Stimulated activated CD8-positive, alpha-beta memory T cell treated with anti-CD3 and anti-CD28 coated beads, Interleukin-2, amount 100 ng/mL, for 48 hours (primary cell): ENCODE measurements around the gene TP73.

Experiments used
- DNase-seq, 2 donors: peaks; one replicate each; pipeline ENCODE4 v3.0.0-alpha.2; 2020; ENCODE audit warnings: low read depth in 2 of 2

TP73 gene

GRCh38 chr1:3652548-3653285, 401 bp downstream of the TP73 start:
- no peak for DNase-seq

DNA sequence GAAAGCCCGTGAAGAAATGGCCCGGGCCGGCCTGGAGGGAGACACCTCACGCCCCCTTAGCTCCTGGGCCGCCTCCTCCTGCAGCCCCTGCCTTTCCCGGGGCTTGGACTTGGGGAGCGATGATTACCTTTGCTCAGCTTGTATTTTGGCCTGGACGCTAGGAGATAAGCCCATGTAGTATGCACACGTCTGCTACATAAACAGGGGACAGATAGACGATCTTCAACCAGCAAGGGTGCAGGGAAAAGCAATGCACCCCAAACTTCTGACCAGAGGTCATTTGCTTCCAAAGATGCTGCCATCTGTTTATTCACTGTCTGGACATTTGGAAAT, 936 bp downstream of the TP73 start:
- no peak for DNase-seq

DNA sequence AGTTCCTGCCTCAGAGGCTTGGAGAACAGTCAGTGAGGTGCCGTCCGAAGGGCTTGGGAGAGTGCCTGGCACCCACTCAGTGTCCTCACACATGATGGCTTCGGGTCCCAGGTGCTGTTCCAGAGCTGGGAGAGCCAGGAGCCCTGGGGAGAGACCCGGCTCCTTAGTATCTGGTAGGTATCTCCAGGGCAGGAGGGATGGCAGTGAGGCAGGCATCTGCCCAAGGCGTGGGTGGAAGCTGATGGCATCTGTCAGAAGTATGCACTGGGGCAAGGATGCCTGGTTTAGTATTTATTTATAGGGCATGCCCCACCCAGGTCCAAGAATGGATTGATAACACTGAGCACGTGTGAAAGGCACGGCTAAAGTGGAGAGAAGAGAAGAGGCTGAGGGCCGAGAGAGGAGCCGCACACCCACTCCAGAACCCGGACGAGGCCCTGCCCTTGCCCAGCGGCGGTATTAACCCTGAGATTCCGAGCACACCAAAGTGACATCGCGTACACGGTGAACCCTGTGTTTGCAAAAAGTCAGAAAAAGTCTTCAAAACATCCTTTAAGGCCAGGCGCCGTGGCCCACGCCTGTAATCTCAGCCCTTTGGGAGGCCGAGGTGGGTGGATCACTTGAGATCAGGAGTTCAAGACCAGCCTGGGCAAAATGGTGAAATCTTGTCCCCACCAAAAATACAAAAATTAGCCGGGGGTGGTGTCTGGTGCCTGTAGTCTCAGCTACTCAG, 2.4 kb downstream of the TP73 start:
- no peak for DNase-seq

- no peak for DNase-seq
These were observed 4.3 kb downstream of the TP73 start for GRCh38 chr1:3656450-3657095.

GRCh38 chr1:3657096-3657475, 4.8 kb downstream of the TP73 start:
- DNase-seq: no peak

GRCh38 chr1:3657578-3658230, 5.4 kb downstream of the TP73 start:
- no peak for DNase-seq

GRCh38 chr1:3658231-3658615, 5.9 kb downstream of the TP73 start:
- no peak for DNase-seq

DNA sequence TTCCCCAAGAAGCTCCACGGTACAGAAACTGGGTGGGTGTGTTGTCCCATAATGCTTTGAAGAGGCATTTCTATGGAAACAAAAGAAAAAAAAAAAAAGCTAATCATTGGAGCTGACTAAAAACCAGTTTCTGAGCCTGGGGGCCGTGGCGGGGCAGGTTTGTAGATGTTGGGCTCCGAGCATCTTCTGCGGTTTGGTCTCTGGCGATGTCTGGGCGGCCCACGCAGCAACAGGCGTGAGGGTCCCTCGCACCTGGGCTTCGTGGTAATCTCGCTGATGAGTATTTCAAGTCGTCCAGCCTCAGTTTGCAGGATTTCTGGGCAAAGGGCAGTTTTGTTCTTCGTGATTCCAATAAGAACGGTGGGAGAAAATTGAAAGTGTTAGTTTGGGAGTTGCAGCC, 6.8 kb downstream of the TP73 start:
- no peak for DNase-seq

- no peak for DNase-seq
These were observed 8.4 kb downstream of the TP73 start for GRCh38 chr1:3660704-3661103.

DNA sequence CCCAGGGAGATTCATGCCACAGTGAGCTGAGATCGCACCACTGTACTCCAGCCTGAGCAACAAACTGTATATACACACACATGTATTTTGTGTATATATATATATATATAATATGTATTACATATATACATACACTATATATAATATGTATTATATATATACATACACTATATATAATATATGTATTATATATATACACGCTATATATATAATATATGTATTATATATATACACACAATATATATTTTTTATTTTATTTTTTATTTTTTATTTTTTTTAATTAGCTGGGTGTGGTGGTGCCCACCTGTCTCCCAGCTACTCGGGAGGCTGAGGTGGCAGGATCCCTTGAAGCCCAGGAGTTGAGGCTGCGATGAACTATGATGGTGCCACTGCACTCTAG, 9.3 kb downstream of the TP73 start:
- no peak for DNase-seq

- no peak for DNase-seq
These were observed 9.9 kb downstream of the TP73 start for GRCh38 chr1:3662080-3662671.

DNA sequence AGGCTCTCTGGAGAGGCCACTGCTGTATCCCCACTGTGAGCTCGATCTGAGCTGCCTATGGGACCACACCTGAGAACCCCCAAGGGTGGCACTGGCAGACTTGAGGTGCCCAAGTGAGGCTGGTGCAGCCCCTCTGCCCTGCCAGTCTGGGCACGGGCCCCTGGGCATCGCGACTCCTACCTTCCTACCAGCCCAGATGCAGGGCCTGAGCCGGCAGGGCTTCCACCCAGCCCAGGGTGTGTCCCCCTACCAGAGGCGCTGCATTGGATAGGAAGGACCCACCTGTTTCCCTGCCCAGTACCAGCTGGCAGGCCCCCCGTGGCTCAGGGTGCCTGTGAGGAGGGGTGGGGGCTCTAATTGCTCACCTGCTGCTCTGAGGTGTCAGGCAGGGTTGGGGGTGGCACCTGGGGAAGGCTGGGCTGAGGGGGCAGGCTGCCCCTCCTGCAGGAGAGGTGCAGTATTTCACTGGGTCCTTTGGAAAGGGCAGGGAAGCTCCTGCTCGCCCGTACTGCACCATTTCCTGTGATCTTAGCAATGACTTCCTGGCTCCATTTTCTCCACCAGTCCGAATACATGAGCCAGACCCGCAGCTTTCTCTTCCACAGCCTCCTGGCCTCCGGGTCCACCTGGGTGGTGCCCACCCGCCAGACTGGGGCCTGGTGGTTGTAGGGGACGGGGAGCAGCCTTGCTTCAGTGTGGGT, 11.8 kb downstream of the TP73 start:
- no peak for DNase-seq

DNA sequence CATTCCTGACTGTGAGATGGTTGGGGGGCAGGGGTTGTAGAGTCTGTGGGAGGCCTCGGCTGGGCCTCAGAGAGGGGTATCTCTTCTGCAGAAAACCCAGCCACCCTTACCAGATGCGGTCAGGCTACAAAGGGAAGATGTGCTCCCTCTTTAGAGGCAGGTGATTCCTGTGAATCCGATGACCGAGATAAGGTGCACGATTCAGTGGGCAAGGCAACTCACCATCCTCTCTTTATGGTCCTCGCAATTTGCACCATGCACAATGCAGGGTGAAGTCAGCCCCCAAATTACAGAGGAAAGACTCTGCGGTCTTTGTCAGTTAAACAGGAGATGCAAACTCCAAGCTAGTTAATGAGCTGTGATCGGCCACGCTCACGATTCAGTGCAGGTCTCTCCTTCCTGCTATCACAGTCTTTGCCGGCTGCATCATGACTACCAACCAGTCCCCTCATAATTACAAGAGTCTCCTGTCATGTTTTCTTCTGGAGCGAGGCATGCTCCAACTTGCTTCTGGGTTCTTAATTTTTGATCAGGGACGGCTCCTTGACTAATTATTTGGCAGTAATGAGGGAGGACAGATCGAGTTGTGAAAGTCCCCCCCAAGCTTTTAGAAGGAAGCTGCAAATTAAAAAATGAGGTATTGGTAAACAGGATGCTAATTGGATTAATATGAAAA, 12.5 kb downstream of the TP73 start:
- DNase-seq: no peak

DNA sequence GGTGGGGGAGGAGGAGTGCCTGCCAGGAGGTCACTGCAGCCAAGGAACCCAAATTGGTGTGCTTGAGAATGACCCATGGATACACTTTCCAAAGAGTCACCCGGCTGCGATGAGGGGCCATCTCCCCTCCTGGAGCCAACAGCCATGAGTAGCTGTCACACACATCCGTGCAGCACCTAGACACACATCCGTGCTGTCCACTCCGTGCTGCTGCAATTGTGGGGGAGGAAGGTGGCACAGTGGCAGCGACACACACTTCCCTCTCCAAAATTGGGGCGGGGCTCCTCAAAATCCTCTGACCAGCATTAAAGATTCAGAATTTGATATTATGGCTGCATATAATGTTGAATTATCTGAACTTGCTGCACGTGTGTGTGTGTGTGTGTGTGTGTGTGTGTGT, 15.8 kb downstream of the TP73 start:
- no peak for DNase-seq

GRCh38 chr1:3668585-3669300, 16.4 kb downstream of the TP73 start:
- no peak for DNase-seq

DNA sequence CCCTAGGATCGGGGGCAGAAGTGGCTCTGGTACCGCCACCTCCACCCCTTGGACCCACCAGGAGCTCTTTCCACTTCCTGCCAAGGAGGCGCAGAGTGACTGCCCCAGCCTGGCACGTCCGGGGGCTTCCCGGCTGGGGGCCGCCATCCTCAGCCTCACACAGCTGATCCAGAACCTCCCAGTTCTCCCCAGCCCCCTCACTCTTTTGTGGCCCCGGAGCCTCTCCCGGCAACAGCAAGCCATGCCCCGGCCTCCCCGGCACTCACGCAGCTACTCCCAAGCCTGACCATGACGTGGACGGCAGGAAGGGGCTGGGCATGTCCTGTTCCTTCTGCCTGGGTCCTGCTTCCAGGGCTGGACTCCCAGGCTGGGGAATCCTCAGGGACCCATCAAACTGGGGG, 17.1 kb downstream of the TP73 start:
- DNase-seq: no peak

DNA sequence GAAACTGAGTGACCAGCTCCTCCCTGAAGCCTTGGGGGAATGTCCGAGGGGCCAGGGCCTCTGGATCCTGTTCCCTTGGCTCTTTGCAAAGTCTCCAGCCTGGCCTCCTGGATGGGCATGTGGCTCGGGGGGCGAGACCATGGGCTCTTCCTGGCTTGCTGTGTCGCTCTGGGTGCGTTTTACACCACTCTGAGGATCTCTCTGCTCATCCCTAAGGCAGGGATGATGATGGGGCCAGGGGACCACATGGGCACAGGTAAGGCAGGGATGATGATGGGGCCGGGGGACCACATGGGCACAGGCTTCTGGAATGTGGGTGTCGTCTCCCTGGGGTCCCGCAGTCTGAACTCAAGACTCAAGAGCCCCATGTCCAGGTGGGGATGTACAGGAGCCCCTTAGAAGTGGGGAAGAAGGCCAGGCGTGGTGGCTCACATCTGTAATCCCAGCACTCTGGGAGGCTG, 17.7 kb downstream of the TP73 start:
- no peak for DNase-seq

DNA sequence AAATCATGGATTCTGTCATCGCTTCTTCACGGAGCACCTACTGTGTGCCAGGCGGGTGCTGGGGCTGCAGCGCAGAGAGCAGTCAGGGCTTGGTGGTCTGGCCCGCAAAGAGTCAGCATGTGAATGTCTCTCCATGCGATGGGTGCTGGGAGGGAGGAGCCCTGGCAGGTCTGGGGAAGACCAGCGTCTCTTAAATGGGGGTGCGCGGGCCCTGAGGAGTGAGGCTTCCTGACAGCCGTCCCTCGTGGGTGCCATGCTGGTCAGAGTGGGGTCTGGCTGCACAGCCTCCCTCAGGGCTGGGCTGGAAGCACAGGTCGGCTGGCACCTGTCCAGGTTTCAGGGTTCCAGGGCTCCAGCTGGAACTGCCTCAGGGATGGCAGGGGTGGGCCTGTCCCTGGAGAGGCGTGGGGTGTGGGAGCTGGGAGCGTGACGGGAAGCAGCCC, 18.5 kb downstream of the TP73 start:
- no peak for DNase-seq

- DNase-seq: no peak
These were observed 19.3 kb downstream of the TP73 start for GRCh38 chr1:3671371-3672180.
